ENCODE results near the gene GLDN. TPM values are rescaled to one million over a fixed set of nuclear protein-coding genes. Genes with fewer than 3 reads are reported as not detected.

The GLDN gene
- total and polyA plus RNA-seq, 2 donors from 2014 or later = 0.71 to 4.0 TPM

DNA sequence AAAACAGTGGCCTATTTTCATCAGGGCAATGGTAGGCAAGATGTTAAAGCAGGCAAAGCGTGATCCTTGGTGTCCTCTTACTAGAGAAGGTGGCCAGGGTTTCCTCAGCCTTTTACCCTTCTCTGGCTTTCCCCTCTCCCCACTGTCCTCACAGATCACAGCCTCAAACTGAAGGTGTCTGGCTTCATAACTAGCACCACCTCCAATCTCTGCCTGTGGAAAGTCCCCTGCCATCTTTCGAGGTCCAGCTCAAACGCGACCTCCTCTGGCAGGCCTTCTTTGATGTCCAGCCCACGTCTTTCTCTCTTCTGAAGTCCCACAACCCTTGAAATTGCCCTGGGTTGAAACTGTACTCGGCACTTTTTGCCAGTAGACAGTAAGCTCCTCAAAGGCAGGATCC, 39.0 kb upstream of the GLDN start:
- H3K9ac ChIP-seq (ENCODE audit: low read length in 3 of 3) = no peak overlapping the region
- DNase-seq (no peak), FAIRE-seq (no peak)
- no peaks in the 10 kb centered on the region for H3K27me3 ChIP-seq (ENCODE audit: control insufficient read depth, insufficient read depth, low read length)
- intact Hi-C loops (cut with DNase I) = no loop called here
- no peak overlapping the region for H3K27ac ChIP-seq (ENCODE audit: low read depth in 2 of 2, low read length in 2 of 2)
- H3K4me3 ChIP-seq (ENCODE audit: low read length in 3 of 3) = no peak overlapping the region
- H3K36me3 ChIP-seq (ENCODE audit: control insufficient read depth in 2 of 3, insufficient read depth in 3 of 3, low read length in 3 of 3) = no peaks in the 10 kb centered on the region
- H3K4me1 ChIP-seq (ENCODE audit: control insufficient read depth in 2 of 3, insufficient read depth in 2 of 3, low read depth in 1 of 3, low read length in 3 of 3) = peaks cover 0 to 4% (median 0%) of the 10 kb centered on the region in 3 donors
- H3K9me3 ChIP-seq (ENCODE audit: control insufficient read depth in 2 of 3, insufficient read depth in 1 of 3, low read length in 3 of 3) = no peaks in the 10 kb centered on the region
- TF ChIP-seq, protein P1, sequence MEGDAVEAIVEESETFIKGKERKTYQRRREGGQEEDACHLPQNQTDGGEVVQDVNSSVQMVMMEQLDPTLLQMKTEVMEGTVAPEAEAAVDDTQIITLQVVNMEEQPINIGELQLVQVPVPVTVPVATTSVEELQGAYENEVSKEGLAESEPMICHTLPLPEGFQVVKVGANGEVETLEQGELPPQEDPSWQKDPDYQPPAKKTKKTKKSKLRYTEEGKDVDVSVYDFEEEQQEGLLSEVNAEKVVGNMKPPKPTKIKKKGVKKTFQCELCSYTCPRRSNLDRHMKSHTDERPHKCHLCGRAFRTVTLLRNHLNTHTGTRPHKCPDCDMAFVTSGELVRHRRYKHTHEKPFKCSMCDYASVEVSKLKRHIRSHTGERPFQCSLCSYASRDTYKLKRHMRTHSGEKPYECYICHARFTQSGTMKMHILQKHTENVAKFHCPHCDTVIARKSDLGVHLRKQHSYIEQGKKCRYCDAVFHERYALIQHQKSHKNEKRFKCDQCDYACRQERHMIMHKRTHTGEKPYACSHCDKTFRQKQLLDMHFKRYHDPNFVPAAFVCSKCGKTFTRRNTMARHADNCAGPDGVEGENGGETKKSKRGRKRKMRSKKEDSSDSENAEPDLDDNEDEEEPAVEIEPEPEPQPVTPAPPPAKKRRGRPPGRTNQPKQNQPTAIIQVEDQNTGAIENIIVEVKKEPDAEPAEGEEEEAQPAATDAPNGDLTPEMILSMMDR (IDR thresholded peaks at IDR 0.05; ENCODE audit: borderline replicate concordance, extremely low read depth, insufficient read depth) = no peak

DNA sequence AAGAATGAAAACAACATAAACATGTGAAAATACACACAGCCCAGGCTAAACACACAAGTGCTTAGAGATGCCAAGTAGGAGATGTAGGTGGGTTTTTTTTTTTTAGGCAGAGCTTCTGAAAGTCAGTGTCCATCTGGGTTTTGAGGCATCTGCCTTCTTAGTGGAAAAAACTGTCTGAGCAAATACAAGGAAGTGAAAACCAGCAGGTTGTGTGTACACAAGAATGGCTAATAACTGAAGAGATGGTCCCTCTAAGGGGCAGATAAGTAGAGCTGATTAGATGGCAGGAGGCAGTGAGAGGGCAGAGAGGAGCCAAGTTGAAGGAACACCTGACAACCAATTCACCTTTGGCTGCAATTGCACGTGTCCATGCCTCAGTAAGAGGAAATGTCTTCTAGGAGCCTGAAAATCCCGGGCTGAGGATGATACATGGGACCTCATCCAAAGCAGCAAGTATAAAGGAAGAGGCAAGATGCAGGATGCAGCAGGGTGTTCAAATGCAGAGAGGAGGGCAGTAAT, 37.9 kb upstream of the GLDN start:
- H3K4me1 ChIP-seq (ENCODE audit: control insufficient read depth in 2 of 3, insufficient read depth in 2 of 3, low read depth in 1 of 3, low read length in 3 of 3) = peaks cover 0 to 4% (median 0%) of the 10 kb centered on the region in 3 donors
- no peak overlapping the region for H3K4me3 ChIP-seq (ENCODE audit: low read length in 3 of 3)
- no peaks in the 10 kb centered on the region for H3K9me3 ChIP-seq (ENCODE audit: control insufficient read depth in 2 of 3, insufficient read depth in 1 of 3, low read length in 3 of 3)
- intact Hi-C loops (cut with DNase I) = no loop called here
- no peak overlapping the region for H3K27ac ChIP-seq (ENCODE audit: low read depth in 2 of 2, low read length in 2 of 2)
- no peak overlapping the region for H3K9ac ChIP-seq (ENCODE audit: low read length in 3 of 3)
- no peaks in the 10 kb centered on the region for H3K36me3 ChIP-seq (ENCODE audit: control insufficient read depth in 2 of 3, insufficient read depth in 3 of 3, low read length in 3 of 3)
- DNase-seq (no peak), FAIRE-seq (no peak)
- H3K27me3 ChIP-seq (ENCODE audit: control insufficient read depth, insufficient read depth, low read length) = no peaks in the 10 kb centered on the region
- TF ChIP-seq, protein P1 (IDR thresholded peaks at IDR 0.05; ENCODE audit: borderline replicate concordance, extremely low read depth, insufficient read depth) = no peak

DNA sequence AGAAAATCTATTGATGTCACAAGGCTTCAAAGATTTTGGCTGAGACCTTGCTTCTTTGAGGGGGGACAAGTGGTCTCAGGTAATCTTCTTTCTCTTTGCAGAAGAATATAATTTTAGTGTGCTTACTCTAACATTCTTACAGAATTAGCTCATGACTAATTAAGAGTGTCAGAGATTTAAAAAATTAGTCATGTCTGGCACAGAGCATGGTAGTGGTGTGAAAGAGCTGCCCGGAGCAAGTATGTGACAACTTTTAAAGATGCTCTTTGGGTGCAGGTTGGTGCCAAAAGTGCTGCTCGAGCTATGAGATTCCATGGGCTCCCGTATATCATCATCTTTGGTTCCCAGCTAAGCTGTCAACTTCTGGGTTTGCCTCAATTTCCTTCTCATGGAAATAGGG, 34.1 kb upstream of the GLDN start:
- no peak for FAIRE-seq
- TF ChIP-seq, protein P1 (IDR thresholded peaks at IDR 0.05; ENCODE audit: borderline replicate concordance, extremely low read depth, insufficient read depth) = no peak
- Histone ChIP-seq H3K4me3 (ENCODE audit: low read length in 3 of 3) (no peak overlapping the region), H3K36me3 (ENCODE audit: control insufficient read depth in 2 of 3, insufficient read depth in 3 of 3, low read length in 3 of 3) (no peaks in the 10 kb centered on the region), H3K27ac (ENCODE audit: low read depth in 2 of 2, low read length in 2 of 2) (no peak overlapping the region), H3K27me3 (ENCODE audit: control insufficient read depth, insufficient read depth, low read length) (no peaks in the 10 kb centered on the region), H3K9ac (ENCODE audit: low read length in 3 of 3) (no peak overlapping the region), H3K4me1 (ENCODE audit: control insufficient read depth in 2 of 3, insufficient read depth in 2 of 3, low read depth in 1 of 3, low read length in 3 of 3) (no peaks in the 10 kb centered on the region), H3K9me3 (ENCODE audit: control insufficient read depth in 2 of 3, insufficient read depth in 1 of 3, low read length in 3 of 3) (no peaks in the 10 kb centered on the region)
- DNase-seq = no peak
- intact Hi-C loops (cut with DNase I) = no loop called here

DNA sequence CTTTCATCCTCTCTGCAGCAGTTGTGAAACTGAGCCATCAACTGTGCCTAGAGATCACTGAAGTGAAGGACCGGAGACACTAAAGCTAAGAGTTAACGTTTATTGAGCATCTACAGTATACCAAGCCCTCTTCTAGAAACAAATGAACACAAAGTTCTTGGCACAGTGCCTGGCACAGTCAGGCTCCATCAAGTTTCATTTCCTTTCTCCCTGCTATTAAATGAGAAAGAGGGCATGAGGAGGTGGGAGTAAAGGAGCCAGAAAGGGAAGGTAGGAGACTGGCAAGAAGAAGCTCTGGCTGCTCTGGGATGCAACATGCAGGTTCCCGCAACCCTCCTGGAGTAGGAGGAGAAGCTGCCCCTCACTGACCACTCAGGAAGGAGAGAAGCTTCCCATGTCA, 33.6 kb upstream of the GLDN start:
- H3K27me3 ChIP-seq (ENCODE audit: control insufficient read depth, insufficient read depth, low read length) = no peaks in the 10 kb centered on the region
- DNase-seq = no peak
- H3K36me3 ChIP-seq (ENCODE audit: control insufficient read depth in 2 of 3, insufficient read depth in 3 of 3, low read length in 3 of 3) = no peaks in the 10 kb centered on the region
- no peaks in the 10 kb centered on the region for H3K4me1 ChIP-seq (ENCODE audit: control insufficient read depth in 2 of 3, insufficient read depth in 2 of 3, low read depth in 1 of 3, low read length in 3 of 3)
- no peak overlapping the region for H3K4me3 ChIP-seq (ENCODE audit: low read length in 3 of 3)
- FAIRE-seq = no peak
- H3K27ac ChIP-seq (ENCODE audit: low read depth in 2 of 2, low read length in 2 of 2) = no peak overlapping the region
- no peaks in the 10 kb centered on the region for H3K9me3 ChIP-seq (ENCODE audit: control insufficient read depth in 2 of 3, insufficient read depth in 1 of 3, low read length in 3 of 3)
- no peak overlapping the region for H3K9ac ChIP-seq (ENCODE audit: low read length in 3 of 3)
- TF ChIP-seq, protein P1 (IDR thresholded peaks at IDR 0.05; ENCODE audit: borderline replicate concordance, extremely low read depth, insufficient read depth) = no peak
- intact Hi-C loops (cut with DNase I) = no loop called here

All from kidney (tissue), 14 donors.